ENCODE measurements around the gene LGR4.

DNA sequence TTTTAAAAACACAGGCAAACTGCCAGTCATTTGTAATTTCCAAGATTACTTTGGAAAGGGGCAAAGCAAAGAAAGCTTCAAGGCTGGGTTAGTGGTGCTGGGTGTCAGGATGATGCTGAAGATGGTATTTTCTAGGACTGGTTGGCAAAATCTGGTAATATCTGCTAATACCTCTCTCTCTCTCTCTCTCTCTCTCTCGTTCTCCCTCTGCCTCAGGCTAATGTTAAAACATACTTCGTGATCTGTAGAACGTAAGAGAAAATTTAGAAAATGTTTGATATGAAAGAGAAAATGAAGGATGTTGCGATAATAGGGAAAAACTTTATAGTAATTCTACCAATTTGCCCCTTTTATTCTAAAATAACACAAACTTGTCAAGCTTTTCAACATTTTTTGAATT lies 9.4 kb upstream of the LGR4 start:
- TF ChIP-seq, protein P1, sequence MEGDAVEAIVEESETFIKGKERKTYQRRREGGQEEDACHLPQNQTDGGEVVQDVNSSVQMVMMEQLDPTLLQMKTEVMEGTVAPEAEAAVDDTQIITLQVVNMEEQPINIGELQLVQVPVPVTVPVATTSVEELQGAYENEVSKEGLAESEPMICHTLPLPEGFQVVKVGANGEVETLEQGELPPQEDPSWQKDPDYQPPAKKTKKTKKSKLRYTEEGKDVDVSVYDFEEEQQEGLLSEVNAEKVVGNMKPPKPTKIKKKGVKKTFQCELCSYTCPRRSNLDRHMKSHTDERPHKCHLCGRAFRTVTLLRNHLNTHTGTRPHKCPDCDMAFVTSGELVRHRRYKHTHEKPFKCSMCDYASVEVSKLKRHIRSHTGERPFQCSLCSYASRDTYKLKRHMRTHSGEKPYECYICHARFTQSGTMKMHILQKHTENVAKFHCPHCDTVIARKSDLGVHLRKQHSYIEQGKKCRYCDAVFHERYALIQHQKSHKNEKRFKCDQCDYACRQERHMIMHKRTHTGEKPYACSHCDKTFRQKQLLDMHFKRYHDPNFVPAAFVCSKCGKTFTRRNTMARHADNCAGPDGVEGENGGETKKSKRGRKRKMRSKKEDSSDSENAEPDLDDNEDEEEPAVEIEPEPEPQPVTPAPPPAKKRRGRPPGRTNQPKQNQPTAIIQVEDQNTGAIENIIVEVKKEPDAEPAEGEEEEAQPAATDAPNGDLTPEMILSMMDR (IDR thresholded peaks at IDR 0.05): no peak
- TF ChIP-seq POLR2A (IDR thresholded peaks at IDR 0.05) (no peak), EP300 (IDR thresholded peaks at IDR 0.05) (no peak)

Measured in tibial nerve (tissue), 4 donors.